Hepatocyte (in vitro differentiated cells): ENCODE data around the gene AGBL4. TPM values are rescaled to one million over a fixed set of nuclear protein-coding genes. Genes with fewer than 3 reads are reported as not detected.
"Not testable (repeated sequence)": the region's sequence is repeated elsewhere in the genome, so short reads cannot be mapped to it uniquely, and the experiment has no call there.

Experiments used
- DNase-seq: peaks from one replicate; pipeline ENCODE4 v3.0.0-alpha.2; 2016; ENCODE audit warnings: low spot score
- H2AFZ ChIP-seq: fragments of 200-600 bp; sonication (generic); 2 replicates; pipeline ENCODE4 v1.6.0; 2016; ENCODE audit warnings: antibody characterized with exemption, mild to moderate bottlenecking
- H3K27ac ChIP-seq: fragments of 200-600 bp; sonication (generic); 2 replicates; pipeline ENCODE4 v1.5.1; 2016; ENCODE audit warnings: mild to moderate bottlenecking
- H3K27me3 ChIP-seq: fragments of 200-600 bp; sonication (generic); 2 replicates; pipeline ENCODE4 v1.6.1; 2016
- H3K36me3 ChIP-seq: fragments of 200-600 bp; sonication (generic); replicated peaks from 2 replicates; pipeline ENCODE4 v1.5.1; 2016; ENCODE audit warnings: low read depth; ENCODE audit not compliant: insufficient read depth
- H3K4me1 ChIP-seq: fragments of 200-600 bp; sonication (generic); 2 replicates; pipeline ENCODE4 v1.5.1; 2016; ENCODE audit warnings: mild to moderate bottlenecking, moderate library complexity; ENCODE audit not compliant: insufficient read depth
- H3K4me2 ChIP-seq: fragments of 200-600 bp; sonication (generic); 2 replicates; pipeline ENCODE4 v1.6.0; 2016
- H3K4me3 ChIP-seq: fragments of 200-600 bp; sonication (generic); 2 replicates; pipeline ENCODE4 v1.5.1; 2016; ENCODE audit warnings: mild to moderate bottlenecking
- H3K79me2 ChIP-seq: fragments of 200-600 bp; sonication (generic); 2 replicates; pipeline ENCODE4 v1.6.0; 2017; ENCODE audit warnings: mild to moderate bottlenecking
- H3K9me2 ChIP-seq: fragments of 200-600 bp; sonication (generic); replicated peaks from 2 replicates; pipeline ENCODE4 v1.6.0; 2017; ENCODE audit warnings: mild to moderate bottlenecking; ENCODE audit not compliant: insufficient read depth
- H3K9me3 ChIP-seq: fragments of 200-600 bp; sonication (generic); 2 replicates; pipeline ENCODE4 v1.5.1; 2016; ENCODE audit warnings: low read depth, mild to moderate bottlenecking
- H4K20me1 ChIP-seq: fragments of 200-600 bp; sonication (generic); 2 replicates; pipeline ENCODE4 v1.6.0; 2016; ENCODE audit warnings: mild to moderate bottlenecking; ENCODE audit not compliant: insufficient read depth, poor library complexity, severe bottlenecking
- CTCF ChIP-seq: fragments of 200-600 bp; sonication (generic); IDR thresholded peaks from 2 replicates; pipeline ENCODE4 v1.5.1; 2016; ENCODE audit warnings: antibody characterized with exemption, mild to moderate bottlenecking; ENCODE audit not compliant: poor library complexity
- EZH2 ChIP-seq: fragments of 200-600 bp; sonication (generic); IDR thresholded peaks from 2 replicates; pipeline ENCODE4 v1.6.1; 2016; ENCODE audit warnings: antibody characterized with exemption, mild to moderate bottlenecking, borderline replicate concordance
- EZH2phosphoT487 ChIP-seq: fragments of 200-600 bp; sonication (generic); IDR thresholded peaks from one replicate; pipeline ENCODE4 v1.6.1; 2018; ENCODE audit warnings: antibody characterized with exemption, mild to moderate bottlenecking, low read depth, moderate library complexity; ENCODE audit not compliant: unreplicated experiment, severe bottlenecking
- WGBS: methylation state at CpG from one replicate; pipeline ENCODE4 v1.1.6; 2016; ENCODE audit warnings: low lambda C conversion rate; ENCODE audit errors: missing lambda C conversion rate; 5-methylcytosine and 5-hydroxymethylcytosine counted together
- polyA plus RNA-seq: library from polyadenylated mRNA; unstranded; fragments of >200 nt; fragmentation: Nextera tagmentation; extraction: Ambion mirVana; gene quantifications from 2 replicates; pipeline ENCODE4 v1.2.1, GENCODE V29; 2016
- total RNA-seq: library from RNA; depleted of rRNA; stranded (reverse); fragments of >200 nt; gene quantifications from 2 replicates; pipeline ENCODE4 v1.2.3, GENCODE V29; 2014

The AGBL4 gene
- total and polyA plus RNA-seq, 2 experiments from 2014 or later: 0.50 to 0.73 TPM

DNA sequence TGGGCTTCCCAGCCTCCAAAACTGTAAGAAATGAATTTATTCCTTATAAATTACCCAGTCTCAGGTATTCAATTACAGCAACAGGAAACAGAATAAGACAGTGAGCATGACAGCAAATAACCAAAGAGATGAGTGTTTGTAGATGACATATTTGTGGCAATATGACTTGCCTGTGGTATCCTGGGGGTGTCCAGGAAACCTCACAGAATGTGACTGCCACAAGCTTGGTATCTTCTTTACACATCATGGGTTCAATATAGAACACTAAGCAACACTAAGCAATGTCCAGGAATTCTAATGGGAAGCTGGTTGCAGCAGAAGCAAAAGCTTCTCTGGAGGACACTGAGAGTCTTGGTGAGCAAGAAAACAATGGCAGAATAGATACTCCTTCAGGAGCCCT, 1010.7 kb downstream of the AGBL4 start:
- H3K4me1 ChIP-seq: no peaks in the 10 kb centered on the region
- no peaks in the 10 kb centered on the region for H3K36me3 ChIP-seq
- H3K9me3 ChIP-seq: no peaks in the 10 kb centered on the region
- TF ChIP-seq EZH2 (no peak), EZH2phosphoT487 (no peak), CTCF (no peak)
- no peak overlapping the region for H3K4me3 ChIP-seq
- H3K27ac ChIP-seq: no peak overlapping the region
- H2AFZ ChIP-seq: no peak overlapping the region
- DNase-seq: no peak
- H3K4me2 ChIP-seq: no peak overlapping the region
- no peaks in the 10 kb centered on the region for H4K20me1 ChIP-seq
- H3K9me2 ChIP-seq: no peaks in the 10 kb centered on the region
- no peaks in the 10 kb centered on the region for H3K27me3 ChIP-seq
- no peaks in the 10 kb centered on the region for H3K79me2 ChIP-seq

DNA sequence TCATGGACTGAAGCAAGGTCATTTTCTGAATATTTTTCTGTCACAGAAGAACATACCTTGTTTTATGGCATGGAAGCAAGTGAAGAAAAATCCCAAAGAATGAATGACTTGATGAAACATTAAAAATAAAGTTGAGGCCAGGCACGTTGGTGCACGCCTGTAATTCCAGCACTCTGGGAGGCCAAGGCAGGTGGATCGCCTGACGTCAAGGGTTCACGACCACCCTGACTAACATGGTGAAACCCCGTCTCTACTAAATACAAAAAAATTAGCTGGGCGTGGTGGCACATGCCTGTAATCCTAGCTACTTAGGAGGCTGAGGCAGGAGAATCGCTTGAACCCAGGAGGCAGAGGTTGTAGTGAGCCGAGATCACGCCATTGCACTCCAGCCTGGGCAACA, 1020.8 kb downstream of the AGBL4 start:
- DNase-seq, H3K79me2 ChIP-seq, H3K4me2 ChIP-seq, H3K4me1 ChIP-seq, H3K27me3 ChIP-seq, H2AFZ ChIP-seq, H4K20me1 ChIP-seq, H3K4me3 ChIP-seq, H3K36me3 ChIP-seq, H3K27ac ChIP-seq, H3K9me3 ChIP-seq, H3K9me2 ChIP-seq: not testable (repeated sequence)
- 86% methylated on average over 10 of the region's 10 CpGs for WGBS

GRCh38 chr1:48999321-48999720, 1024.4 kb downstream of the AGBL4 start:
- no peaks in the 10 kb centered on the region for H3K9me2 ChIP-seq
- H3K27ac ChIP-seq: no peak overlapping the region
- no peaks in the 10 kb centered on the region for H4K20me1 ChIP-seq
- no peak overlapping the region for H3K4me2 ChIP-seq
- no peak overlapping the region for H2AFZ ChIP-seq
- TF ChIP-seq CTCF: no peak
- TF ChIP-seq EZH2phosphoT487: no peak
- TF ChIP-seq EZH2: no peak
- no peaks in the 10 kb centered on the region for H3K27me3 ChIP-seq
- no peaks in the 10 kb centered on the region for H3K4me1 ChIP-seq
- no peak for DNase-seq
- H3K9me3 ChIP-seq: no peaks in the 10 kb centered on the region
- 40% methylated on average over 3 of the region's 3 CpGs for WGBS
- H3K79me2 ChIP-seq: no peaks in the 10 kb centered on the region
- no peaks in the 10 kb centered on the region for H3K36me3 ChIP-seq
- no peak overlapping the region for H3K4me3 ChIP-seq

GRCh38 chr1:48996311-48996710, 1027.4 kb downstream of the AGBL4 start:
- no peaks in the 10 kb centered on the region for H3K36me3 ChIP-seq
- WGBS: 90% methylated on average over 2 of the region's 2 CpGs
- H3K4me2 ChIP-seq: no peak overlapping the region
- no peaks in the 10 kb centered on the region for H3K9me3 ChIP-seq
- no peaks in the 10 kb centered on the region for H3K9me2 ChIP-seq
- no peak overlapping the region for H3K27ac ChIP-seq
- no peaks in the 10 kb centered on the region for H4K20me1 ChIP-seq
- no peak for TF ChIP-seq CTCF
- no peak for TF ChIP-seq EZH2phosphoT487
- no peaks in the 10 kb centered on the region for H3K27me3 ChIP-seq
- no peaks in the 10 kb centered on the region for H3K79me2 ChIP-seq
- H2AFZ ChIP-seq: no peak overlapping the region
- no peak overlapping the region for H3K4me3 ChIP-seq
- DNase-seq: no peak
- H3K4me1 ChIP-seq: no peaks in the 10 kb centered on the region
